Measurements from ENCODE around the gene SERPING1.
A peak's percentile ranks its signal among the peaks of the same experiment; 100 is the strongest.
"Not testable (repeated sequence)": the region's sequence is repeated elsewhere in the genome, so short reads cannot be mapped to it uniquely, and the experiment has no call there.

SERPING1 gene

DNA sequence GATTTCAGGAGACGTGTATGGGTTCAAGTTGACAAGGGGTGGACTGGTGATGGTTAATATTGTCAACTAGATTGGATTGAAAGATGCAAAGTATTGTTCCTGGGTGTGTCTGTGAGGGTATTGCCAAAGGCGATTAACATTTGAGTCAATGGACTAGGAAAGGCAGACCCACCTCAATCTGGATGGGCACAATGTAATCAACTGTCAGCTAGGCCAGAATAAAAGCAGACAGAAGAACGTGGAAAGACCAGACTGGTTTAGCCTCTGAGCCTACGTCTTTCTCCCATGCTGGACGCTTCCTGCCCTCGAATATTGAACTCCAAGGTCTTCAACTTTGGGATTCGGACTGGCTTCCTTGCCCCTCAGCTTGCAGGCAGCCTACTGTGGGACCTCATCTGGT is 53.9 kb downstream of the SERPING1 start:
- H3K27ac ChIP-seq, result no peak overlapping the region
- H3K4me3 ChIP-seq (ENCODE audit: low read depth in 1 of 2, low read length in 1 of 2), result no peak overlapping the region
- TF ChIP-seq, protein P1, sequence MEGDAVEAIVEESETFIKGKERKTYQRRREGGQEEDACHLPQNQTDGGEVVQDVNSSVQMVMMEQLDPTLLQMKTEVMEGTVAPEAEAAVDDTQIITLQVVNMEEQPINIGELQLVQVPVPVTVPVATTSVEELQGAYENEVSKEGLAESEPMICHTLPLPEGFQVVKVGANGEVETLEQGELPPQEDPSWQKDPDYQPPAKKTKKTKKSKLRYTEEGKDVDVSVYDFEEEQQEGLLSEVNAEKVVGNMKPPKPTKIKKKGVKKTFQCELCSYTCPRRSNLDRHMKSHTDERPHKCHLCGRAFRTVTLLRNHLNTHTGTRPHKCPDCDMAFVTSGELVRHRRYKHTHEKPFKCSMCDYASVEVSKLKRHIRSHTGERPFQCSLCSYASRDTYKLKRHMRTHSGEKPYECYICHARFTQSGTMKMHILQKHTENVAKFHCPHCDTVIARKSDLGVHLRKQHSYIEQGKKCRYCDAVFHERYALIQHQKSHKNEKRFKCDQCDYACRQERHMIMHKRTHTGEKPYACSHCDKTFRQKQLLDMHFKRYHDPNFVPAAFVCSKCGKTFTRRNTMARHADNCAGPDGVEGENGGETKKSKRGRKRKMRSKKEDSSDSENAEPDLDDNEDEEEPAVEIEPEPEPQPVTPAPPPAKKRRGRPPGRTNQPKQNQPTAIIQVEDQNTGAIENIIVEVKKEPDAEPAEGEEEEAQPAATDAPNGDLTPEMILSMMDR (IDR thresholded peaks at IDR 0.05), result no peak
- H3K36me3 ChIP-seq, result no peaks in the 10 kb centered on the region
- H3K9me3 ChIP-seq, result no peaks in the 10 kb centered on the region
- peaks cover 60% of the 10 kb centered on the region for H3K27me3 ChIP-seq
- H3K4me1 ChIP-seq (ENCODE audit: control insufficient read depth in 1 of 2, insufficient read depth in 1 of 2, low read depth in 1 of 2, low read length in 1 of 2), result peaks cover 15 to 19% of the 10 kb centered on the region in 2 experiments

DNA sequence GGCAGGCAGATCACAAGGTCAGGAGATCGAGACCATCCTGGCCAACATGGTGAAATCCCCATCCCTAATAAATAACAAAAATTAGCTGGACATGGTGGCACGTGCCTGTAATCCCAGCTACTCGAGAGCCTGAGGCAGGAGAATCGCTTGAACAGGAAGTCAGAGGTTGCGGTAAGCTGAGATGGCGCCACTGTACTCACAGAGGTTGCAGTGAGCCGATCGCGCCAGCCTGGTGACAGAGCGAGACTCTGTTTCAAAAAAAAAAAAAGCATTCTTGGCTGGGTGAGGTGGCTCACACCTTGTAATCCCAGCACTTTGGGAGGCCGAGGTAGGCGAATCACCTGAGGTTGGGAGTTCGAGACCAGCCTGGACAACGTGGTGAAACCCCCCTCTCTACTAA is 54.7 kb downstream of the SERPING1 start:
- Histone ChIP-seq H3K27me3 (peaks cover 52% of the 10 kb centered on the region), H3K4me1 (ENCODE audit: control insufficient read depth in 1 of 2, insufficient read depth in 1 of 2, low read depth in 1 of 2, low read length in 1 of 2) (peaks cover 20 to 25% of the 10 kb centered on the region in 2 experiments), H3K4me3 (ENCODE audit: low read depth in 1 of 2, low read length in 1 of 2) (peak overlapping the region; percentile 44 to 47)
- not testable (repeated sequence) for H3K27ac ChIP-seq, H3K36me3 ChIP-seq, H3K9me3 ChIP-seq

DNA sequence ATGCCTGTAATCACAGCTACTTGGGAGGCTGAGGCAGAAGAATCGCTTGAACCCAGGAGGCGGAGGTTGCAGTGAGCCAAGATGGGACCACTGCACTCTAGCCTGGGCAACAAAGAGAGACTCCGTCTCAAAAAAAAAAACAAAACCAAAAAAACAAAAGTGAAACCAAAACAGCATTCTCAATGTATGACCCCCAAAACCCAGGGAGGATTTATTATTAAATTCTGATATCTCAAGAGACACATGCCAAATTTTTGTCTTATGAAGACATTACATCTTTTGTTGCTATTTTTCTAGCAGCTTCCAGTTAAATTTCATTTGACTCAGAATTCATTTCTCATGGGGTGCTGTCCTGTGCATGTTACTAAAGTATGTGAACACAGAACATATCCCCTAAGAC is 55.2 kb downstream of the SERPING1 start:
- Histone ChIP-seq H3K27ac (peak overlapping the region; percentile 43), H3K4me3 (ENCODE audit: low read depth in 1 of 2, low read length in 1 of 2) (peak overlapping the region; percentile 44 to 47), H3K9me3 (no peaks in the 10 kb centered on the region), H3K27me3 (peaks cover 47% of the 10 kb centered on the region), H3K4me1 (ENCODE audit: control insufficient read depth in 1 of 2, insufficient read depth in 1 of 2, low read depth in 1 of 2, low read length in 1 of 2) (peaks cover 20 to 26% of the 10 kb centered on the region in 2 experiments), H3K36me3 (no peaks in the 10 kb centered on the region)
- TF ChIP-seq, protein P1 (IDR thresholded peaks at IDR 0.05), result no peak

DNA sequence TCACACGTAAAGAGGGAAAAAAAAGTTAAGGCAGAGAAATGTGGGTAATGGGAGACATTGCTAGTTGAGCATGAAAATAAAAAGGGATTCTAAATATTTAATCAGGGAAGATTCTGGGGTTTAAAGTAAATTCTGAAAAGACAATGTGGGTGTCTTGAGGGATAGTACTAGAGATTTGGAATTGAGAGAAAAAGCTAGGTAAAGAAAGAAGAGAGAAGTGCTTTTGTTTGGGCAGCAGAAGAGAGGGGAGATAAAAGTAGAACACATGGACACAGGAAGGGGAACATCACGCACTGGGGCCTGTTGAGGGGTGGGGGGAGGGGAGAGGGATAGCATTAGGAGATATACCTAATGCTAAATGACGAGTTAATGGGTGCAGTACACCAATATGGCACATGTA is 55.7 kb downstream of the SERPING1 start:
- Histone ChIP-seq H3K4me1 (ENCODE audit: control insufficient read depth in 1 of 2, insufficient read depth in 1 of 2, low read depth in 1 of 2, low read length in 1 of 2) (peaks cover 24 to 31% of the 10 kb centered on the region in 2 experiments), H3K4me3 (ENCODE audit: low read depth in 1 of 2, low read length in 1 of 2) (no peak overlapping the region), H3K36me3 (no peaks in the 10 kb centered on the region), H3K27me3 (peaks cover 42% of the 10 kb centered on the region), H3K27ac (peak overlapping the region; percentile 43), H3K9me3 (no peaks in the 10 kb centered on the region)
- TF ChIP-seq, protein P1 (IDR thresholded peaks at IDR 0.05), result no peak

DNA sequence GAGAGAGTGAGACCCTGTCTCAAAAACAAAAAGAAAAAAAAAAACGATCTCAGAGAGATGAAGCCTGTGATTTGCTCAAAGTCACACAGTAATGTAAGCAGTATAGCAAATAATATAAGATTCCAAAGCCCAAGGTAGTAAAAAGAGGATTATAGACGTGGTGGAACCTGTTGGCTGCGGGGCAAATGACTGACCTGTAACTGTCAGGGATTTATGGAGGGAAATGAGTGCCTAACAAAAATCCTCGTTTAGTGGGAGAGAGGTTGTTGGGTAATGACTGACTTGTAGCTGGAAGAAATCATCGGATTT is 59.4 kb downstream of the SERPING1 start:
- H3K9me3 ChIP-seq, result no peaks in the 10 kb centered on the region
- H3K4me3 ChIP-seq (ENCODE audit: low read depth in 1 of 2, low read length in 1 of 2), result peak overlapping the region; percentile 79 to 88
- TF ChIP-seq, protein P1 (IDR thresholded peaks at IDR 0.05), result no peak
- H3K4me1 ChIP-seq (ENCODE audit: control insufficient read depth in 1 of 2, insufficient read depth in 1 of 2, low read depth in 1 of 2, low read length in 1 of 2), result peaks cover 29 to 35% of the 10 kb centered on the region in 2 experiments
- H3K27ac ChIP-seq, result peak overlapping the region; percentile 84
- H3K36me3 ChIP-seq, result peaks cover 27% of the 10 kb centered on the region
- peaks cover 6% of the 10 kb centered on the region for H3K27me3 ChIP-seq

DNA sequence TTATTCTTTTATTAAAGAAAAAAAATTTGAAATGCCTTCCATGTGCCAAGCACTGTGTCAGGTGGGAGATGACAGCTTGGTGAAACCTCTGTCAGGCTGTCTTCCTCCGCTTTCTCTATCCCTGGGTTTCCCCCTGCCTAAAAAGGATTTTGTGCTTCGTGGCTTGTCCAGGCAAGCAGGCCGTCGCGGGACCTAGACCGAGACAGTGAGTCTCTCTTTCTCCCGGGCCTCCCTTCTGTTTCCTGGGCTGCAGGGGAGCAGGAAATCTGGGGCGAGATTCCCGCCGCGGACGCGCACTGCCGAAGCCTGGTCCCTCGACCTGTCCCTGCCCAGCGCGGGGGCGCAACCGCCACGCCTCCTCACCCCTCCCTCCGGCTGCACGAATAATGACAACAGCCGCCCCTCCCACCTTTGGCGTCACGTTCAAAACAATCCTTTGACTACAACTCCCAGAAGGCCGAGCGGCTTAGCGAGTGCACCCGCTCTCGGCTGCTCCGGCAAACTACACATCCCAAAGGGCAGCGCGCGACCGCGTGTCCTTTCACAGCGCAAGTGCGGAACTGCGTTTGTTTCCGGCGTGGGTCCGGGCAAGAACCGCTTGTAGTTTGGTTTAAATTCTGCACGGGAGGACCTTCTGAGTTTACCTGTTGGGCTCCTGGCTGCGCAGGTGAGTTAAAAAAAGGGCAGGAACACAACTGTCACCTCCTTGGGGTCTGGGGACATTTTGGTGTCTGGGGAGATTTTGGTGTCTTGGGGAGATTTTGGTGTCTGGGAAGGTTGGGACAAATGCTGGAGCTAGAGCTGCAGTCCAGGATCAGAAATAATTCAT is 59.9 kb downstream of the SERPING1 start, which contains the start of gene CLP1:
CLP1 (plus strand) TSS at position 569 of the 829 bp plus-strand sequence. CDS start 1,715 bp downstream, outside the sequence.
- peaks cover 33% of the 10 kb centered on the region for H3K36me3 ChIP-seq
- peaks cover 24 to 32% of the 10 kb centered on the region in 2 experiments for H3K4me1 ChIP-seq (ENCODE audit: control insufficient read depth in 1 of 2, insufficient read depth in 1 of 2, low read depth in 1 of 2, low read length in 1 of 2)
- peak within 1 kb of the TSS; percentile 84 for H3K27ac ChIP-seq
- H3K4me3 ChIP-seq (ENCODE audit: low read depth in 1 of 2, low read length in 1 of 2), result peak within 1 kb of the TSS; percentile 79 to 88
- TF ChIP-seq, protein P1 (IDR thresholded peaks at IDR 0.05), result peak; percentile 55
- no peaks in the 10 kb centered on the region for H3K27me3 ChIP-seq
- H3K9me3 ChIP-seq, result no peaks in the 10 kb centered on the region

Measured in neutrophil (primary cell).